Measurements from ENCODE around the gene ABCB8.

The ABCB8 gene

DNA sequence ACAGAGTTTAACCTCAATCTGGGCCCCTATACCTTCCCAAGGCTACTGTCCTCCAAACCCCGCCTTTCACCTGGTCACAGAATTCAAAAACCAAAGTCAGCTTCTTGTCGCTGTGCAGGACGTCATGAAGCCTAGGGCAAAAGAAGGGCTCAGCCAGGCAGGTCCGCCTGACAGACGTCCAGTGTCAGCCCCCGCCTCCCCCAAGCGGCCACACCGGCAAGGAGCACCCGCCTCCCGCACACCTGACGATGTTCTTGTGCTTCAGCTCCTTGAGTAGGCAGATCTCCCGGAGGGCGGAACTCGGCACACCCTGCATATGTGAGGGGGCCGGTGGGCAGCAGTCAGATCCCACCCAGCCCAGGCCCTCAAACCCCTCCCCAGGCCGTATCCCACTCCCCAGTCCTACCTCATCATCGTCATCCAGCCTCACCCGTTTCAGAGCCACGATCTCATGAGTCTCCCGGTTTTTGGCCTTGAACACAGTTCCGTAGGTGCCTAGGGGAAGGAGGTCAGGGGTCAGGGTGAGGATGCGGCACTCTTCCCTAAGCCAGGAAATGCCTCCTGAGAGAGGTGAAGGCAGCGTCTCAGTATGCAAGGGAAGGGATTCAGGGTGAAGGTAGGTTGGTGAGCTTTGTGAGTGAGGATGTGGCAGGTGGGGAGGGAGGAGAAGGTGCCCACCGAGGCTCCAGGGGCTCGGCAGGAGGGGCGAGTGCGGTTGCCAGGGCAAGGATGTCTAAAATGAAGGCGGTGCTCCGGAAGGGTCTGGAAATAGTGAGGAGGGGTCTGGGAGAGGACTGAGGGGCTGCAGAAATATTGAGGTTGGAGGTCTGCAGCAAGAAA lies 28.6 kb downstream of the ABCB8 start:
- DNase-seq (ENCODE audit: low read depth in 2 of 2) = no peak
- TF ChIP-seq, protein P1, sequence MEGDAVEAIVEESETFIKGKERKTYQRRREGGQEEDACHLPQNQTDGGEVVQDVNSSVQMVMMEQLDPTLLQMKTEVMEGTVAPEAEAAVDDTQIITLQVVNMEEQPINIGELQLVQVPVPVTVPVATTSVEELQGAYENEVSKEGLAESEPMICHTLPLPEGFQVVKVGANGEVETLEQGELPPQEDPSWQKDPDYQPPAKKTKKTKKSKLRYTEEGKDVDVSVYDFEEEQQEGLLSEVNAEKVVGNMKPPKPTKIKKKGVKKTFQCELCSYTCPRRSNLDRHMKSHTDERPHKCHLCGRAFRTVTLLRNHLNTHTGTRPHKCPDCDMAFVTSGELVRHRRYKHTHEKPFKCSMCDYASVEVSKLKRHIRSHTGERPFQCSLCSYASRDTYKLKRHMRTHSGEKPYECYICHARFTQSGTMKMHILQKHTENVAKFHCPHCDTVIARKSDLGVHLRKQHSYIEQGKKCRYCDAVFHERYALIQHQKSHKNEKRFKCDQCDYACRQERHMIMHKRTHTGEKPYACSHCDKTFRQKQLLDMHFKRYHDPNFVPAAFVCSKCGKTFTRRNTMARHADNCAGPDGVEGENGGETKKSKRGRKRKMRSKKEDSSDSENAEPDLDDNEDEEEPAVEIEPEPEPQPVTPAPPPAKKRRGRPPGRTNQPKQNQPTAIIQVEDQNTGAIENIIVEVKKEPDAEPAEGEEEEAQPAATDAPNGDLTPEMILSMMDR (IDR thresholded peaks at IDR 0.05; ENCODE audit: low read depth, low read length) = no peak
- H3K4me3 ChIP-seq (replicated peaks in 1 of 2; ENCODE audit: low read depth in 2 of 2, low read length in 2 of 2) = peak overlapping the region; percentile 69 to 73

- TF ChIP-seq, protein P1 (IDR thresholded peaks at IDR 0.05; ENCODE audit: low read depth, low read length) = no peak
- H3K4me3 ChIP-seq (replicated peaks in 1 of 2; ENCODE audit: low read depth in 2 of 2, low read length in 2 of 2) = peak within 1 kb of the TSS; percentile 69 to 73
- DNase-seq (ENCODE audit: low read depth in 2 of 2) = no peak
These were observed 29.3 kb downstream of the ABCB8 start, which contains the start of gene CDK5 for GRCh38 chr7:151057506-151057988. TSS of gene CDK5 (minus strand) at chr7:151057897. CDS start at chr7:151057848, 49 bp downstream.

DNA sequence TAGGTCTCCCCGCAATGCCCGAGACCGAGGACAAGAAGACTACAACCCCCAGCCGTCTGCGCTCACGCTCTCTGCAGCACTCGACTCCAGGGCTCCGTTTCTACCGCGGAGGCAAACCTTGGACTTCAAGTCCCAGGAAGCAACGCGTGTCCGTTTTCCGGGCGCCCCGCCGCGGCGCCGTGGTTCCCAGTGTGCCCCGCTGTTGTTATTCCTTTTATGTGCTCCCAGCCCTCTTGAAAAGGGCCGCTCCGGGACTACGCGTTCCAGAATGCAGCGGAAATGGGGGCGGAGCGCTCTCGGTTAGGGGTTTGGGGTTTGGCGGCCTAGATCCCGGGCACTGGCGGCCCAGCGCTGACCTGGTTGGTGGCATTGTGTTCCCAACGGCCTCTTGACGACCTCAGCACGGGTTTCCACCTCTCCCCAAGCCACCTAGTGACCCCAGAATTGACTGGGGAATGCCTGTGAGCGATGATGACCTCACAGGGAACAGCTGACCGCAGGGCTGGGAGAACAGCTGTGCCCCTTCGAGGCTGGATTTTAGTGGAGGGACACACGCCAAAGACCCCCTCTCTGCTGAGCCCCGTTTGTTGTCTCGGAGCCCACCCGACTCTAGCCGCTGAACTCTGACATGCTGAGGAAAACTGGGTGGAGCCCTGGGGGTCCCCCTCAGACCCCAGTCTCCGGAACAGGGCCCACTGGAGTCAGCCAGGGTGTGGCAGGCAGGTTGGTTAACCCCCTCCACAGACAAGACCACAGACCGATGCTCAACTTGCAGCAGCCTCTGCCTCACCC lies 29.9 kb downstream of the ABCB8 start:
- peak overlapping the region; percentile 69 to 73 for H3K4me3 ChIP-seq (replicated peaks in 1 of 2; ENCODE audit: low read depth in 2 of 2, low read length in 2 of 2)
- peak; percentile 100 for DNase-seq (ENCODE audit: low read depth in 2 of 2)
- TF ChIP-seq, protein P1 (IDR thresholded peaks at IDR 0.05; ENCODE audit: low read depth, low read length) = no peak

DNA sequence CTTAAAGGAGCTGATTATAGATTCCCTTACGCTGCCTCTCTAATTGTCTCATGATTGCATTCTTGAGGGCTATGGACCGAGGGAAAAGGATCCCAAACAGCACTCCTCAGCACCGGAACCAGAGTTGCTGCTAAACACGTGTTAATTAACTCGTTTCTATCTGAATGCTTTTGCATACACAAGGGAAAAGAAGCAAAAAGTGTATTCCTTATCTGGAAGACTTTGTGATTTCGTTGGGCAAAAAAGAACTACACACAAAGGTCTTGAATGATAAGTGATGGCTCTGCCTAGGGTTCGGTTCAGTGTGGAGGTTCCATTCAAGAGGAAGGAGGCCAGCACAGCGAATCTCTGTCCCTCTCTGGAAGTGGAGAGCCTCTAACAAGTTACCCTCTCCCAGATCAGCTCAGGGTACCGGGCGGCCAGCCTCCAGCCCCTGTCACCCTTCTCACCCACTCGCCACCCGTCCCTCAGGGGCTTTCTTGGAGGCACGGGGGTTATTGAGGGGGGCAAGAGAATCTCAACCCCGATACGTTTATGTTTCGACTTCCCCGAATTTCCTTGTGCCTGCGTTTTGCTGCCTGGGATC lies 30.6 kb downstream of the ABCB8 start:
- TF ChIP-seq, protein P1 (IDR thresholded peaks at IDR 0.05; ENCODE audit: low read depth, low read length) = no peak
- DNase-seq (ENCODE audit: low read depth in 2 of 2) = peak in 1 of 2 donors; percentile 19

GRCh38 chr7:151059367-151060112 lies 31.3 kb downstream of the ABCB8 start, which contains the start of gene SLC4A2:
TSS of gene SLC4A2 (plus strand) at chr7:151059589. CDS start at chr7:151061988, 2,399 bp downstream.
- H3K4me3 ChIP-seq (replicated peaks in 1 of 2; ENCODE audit: low read depth in 2 of 2, low read length in 2 of 2) = peak within 1 kb of the TSS; percentile 69 to 80
- TF ChIP-seq, protein P1 (IDR thresholded peaks at IDR 0.05; ENCODE audit: low read depth, low read length) = peak; percentile 52
- peak; percentile 70 to 75 for DNase-seq (ENCODE audit: low read depth in 2 of 2)

More for the DNA sequence above, 30.6 kb downstream of the ABCB8 start:
- H3K4me3 ChIP-seq (replicated peaks in 1 of 2; ENCODE audit: low read depth in 2 of 2, low read length in 2 of 2) = peak overlapping the region; percentile 41 to 69

- no peak for DNase-seq (ENCODE audit: low read depth in 2 of 2)
- TF ChIP-seq, protein P1 (IDR thresholded peaks at IDR 0.05; ENCODE audit: low read depth, low read length) = no peak
- peak overlapping the region; percentile 69 to 80 for H3K4me3 ChIP-seq (replicated peaks in 1 of 2; ENCODE audit: low read depth in 2 of 2, low read length in 2 of 2)
These were observed 31.8 kb downstream of the ABCB8 start for GRCh38 chr7:151060113-151060415.
